BJ (cell line): ENCODE results near the gene CFDP1. TPM values are rescaled to one million over a fixed set of nuclear protein-coding genes. Genes with fewer than 3 reads are reported as not detected.
"Not testable (repeated sequence)": the region's sequence is repeated elsewhere in the genome, so short reads cannot be mapped to it uniquely, and the experiment has no call there.

Source experiments
- CTCF ChIA-PET: fragments of 350-600 bp; formaldehyde crosslinking; extraction: SDS; loops from one replicate; lab custom pipeline; 2021; ENCODE audit warnings: antibody characterized with exemption, inconsistent platforms; lab: Yijun Ruan, JAX
- POLR2A ChIA-PET: fragments of 300-600 bp; sonication (Branson Sonifier 250); formaldehyde crosslinking; extraction: SDS; loops from one replicate; lab custom pipeline; 2021; ENCODE audit warnings: antibody characterized with exemption; lab: Charles Lee
- DNase-seq: peaks from one replicate; pipeline ENCODE4 v3.0.0-alpha.2; 2011; ENCODE audit warnings: low read depth
- H3K27me3 ChIP-seq: 2 replicates; pipeline ENCODE4 v1.6.0; 2011; ENCODE audit warnings: low read length; ENCODE audit not compliant: control insufficient read depth, insufficient read depth
- H3K36me3 ChIP-seq: 2 replicates; pipeline ENCODE4 v1.5.1; 2011; ENCODE audit warnings: low read length; ENCODE audit not compliant: control insufficient read depth, insufficient read depth
- H3K4me3 ChIP-seq: 2 replicates; pipeline ENCODE4 v1.5.1; 2011; ENCODE audit warnings: low read depth, mild to moderate bottlenecking, control low read depth, low read length
- CTCF ChIP-seq: IDR thresholded peaks from 2 replicates; pipeline ENCODE4 v1.5.1; 2011; ENCODE audit warnings: low read depth, mild to moderate bottlenecking, control low read depth, inconsistent platforms, low read length, moderate library complexity; ENCODE audit not compliant: insufficient read depth
- polyA plus RNA-seq: library from polyadenylated mRNA; depleted of rRNA; stranded (reverse); fragments of >200 nt; gene quantifications from 2 replicates; pipeline ENCODE4 v1.2.3, GENCODE V29; 2011

Gene CFDP1
- polyA plus RNA-seq, 1 experiment = 10.9 TPM

DNA sequence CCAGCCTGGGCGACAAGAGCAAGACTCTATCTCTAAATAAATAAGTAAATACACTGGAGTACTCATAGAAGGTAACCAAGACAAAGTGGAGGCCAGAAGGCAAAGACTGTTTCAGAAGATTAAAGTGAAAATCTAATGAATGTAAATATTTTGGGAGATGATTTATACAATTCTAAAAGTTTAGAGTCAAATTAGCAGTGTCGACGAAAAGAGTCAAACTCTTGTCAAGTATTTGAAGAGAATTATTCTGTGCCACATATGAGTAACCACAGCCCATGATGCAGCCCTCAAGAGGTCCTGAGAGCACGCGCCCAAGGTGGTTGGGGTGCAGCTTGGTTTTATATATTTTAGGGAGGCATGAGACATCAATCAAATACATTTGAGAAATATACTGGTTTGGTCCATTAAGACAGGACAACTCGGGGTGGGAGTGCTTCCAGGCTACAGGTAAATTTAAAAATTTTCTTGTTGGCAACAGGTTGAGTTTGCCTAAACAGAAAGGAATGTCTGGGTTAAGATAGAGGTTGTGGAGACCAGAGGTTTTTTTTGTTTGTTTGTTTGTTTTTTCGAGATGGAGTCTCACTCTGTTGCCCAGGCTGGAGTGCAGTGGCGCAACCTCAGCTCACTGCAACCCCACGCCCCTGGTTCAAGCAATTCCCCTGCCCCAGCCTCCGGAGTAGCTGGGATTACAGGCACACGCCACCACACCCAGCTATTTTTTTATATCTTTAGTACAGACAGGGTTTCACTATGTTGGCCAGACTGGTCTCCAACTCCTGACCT, 3.5 kb downstream of the CFDP1 start:
- Histone ChIP-seq H3K36me3 (no peaks in the 10 kb centered on the region), H3K27me3 (no peaks in the 10 kb centered on the region), H3K4me3 (no peak overlapping the region)
- POLR2A ChIA-PET = no interaction called here
- DNase-seq = no peak
- TF ChIP-seq CTCF = no peak
- CTCF ChIA-PET = no interaction called here

- CTCF ChIA-PET = interaction anchor here (1.7 kb wide), 1 partner anchor 23 kb away, joined by 3 read pairs; no protein-coding TSS in a partner anchor
- H3K36me3 ChIP-seq, H3K27me3 ChIP-seq, POLR2A ChIA-PET, H3K4me3 ChIP-seq, DNase-seq: not testable (repeated sequence)
Observed at GRCh38 chr16:75426524-75426923, 6.8 kb downstream of the CFDP1 start.

DNA sequence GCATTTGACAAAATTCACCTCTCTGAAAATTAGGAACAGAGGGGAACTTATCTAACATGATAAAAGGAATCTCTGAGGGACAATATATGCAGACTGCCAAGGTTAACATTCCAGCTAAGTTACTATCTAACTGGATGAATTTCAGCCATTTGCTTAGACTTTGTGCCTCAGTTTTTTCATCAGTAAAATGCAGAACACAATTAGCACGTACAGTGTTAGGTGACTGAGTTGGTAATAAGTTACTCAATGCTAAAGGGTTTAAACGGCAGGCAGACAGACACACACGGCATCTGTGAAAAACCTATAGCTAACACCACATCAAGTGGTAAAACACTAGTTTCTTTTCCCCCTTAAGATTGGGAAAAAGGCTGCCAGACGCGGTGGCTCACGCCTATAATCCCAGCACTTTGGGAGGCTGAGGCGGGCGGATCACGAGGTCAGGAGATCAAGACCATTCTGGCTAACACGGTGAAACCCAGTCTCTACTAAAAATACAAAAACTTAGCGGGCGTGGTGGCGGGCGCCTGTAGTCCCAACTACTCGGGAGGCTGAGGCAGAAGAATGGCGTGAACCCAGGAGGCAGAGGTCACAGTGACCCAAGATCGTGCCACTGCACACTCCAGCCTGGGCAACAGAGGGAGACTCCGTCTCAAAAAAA, 9.1 kb downstream of the CFDP1 start:
- CTCF ChIA-PET = interaction anchor here (1.9 kb wide), 1 partner anchor 9 kb away, joined by 5 read pairs; the partner anchor contains the start of gene CFDP1
- H3K36me3 ChIP-seq, H3K27me3 ChIP-seq, H3K4me3 ChIP-seq, DNase-seq, POLR2A ChIA-PET: not testable (repeated sequence)

DNA sequence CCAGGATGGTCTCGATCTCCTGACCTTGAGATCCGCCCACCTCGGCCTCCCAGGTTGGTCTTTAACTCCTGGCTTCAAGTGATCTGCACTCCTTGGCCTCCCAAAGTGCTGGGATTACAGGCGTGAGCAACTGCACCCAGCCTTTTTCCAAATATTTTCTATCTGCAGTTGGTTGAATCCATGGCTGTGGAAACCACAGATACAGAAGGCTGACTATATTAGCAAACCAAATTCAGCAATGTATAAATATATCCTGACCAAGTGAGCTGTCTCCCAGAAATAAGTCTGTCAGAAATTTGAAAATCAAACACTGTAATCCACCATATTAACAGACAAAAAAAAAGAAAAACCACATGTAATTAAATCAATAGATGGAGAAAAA, 9.6 kb downstream of the CFDP1 start:
- Histone ChIP-seq H3K36me3 (no peaks in the 10 kb centered on the region), H3K27me3 (no peaks in the 10 kb centered on the region), H3K4me3 (no peak overlapping the region)
- TF ChIP-seq CTCF = no peak
- CTCF ChIA-PET = interaction anchor here (1.9 kb wide), 1 partner anchor 10 kb away, joined by 5 read pairs; the partner anchor contains the start of gene CFDP1
- DNase-seq = no peak
- POLR2A ChIA-PET = no interaction called here

- ChIA-PET POLR2A (interaction anchor here (0.5 kb wide), 1 partner anchor 11 kb away, joined by 6 read pairs; no protein-coding TSS in a partner anchor), CTCF (no interaction called here)
- no peak for TF ChIP-seq CTCF
- Histone ChIP-seq H3K4me3 (no peak overlapping the region), H3K36me3 (no peaks in the 10 kb centered on the region), H3K27me3 (no peaks in the 10 kb centered on the region)
- DNase-seq = no peak
Observed at GRCh38 chr16:75421820-75422126, 11.5 kb downstream of the CFDP1 start.

DNA sequence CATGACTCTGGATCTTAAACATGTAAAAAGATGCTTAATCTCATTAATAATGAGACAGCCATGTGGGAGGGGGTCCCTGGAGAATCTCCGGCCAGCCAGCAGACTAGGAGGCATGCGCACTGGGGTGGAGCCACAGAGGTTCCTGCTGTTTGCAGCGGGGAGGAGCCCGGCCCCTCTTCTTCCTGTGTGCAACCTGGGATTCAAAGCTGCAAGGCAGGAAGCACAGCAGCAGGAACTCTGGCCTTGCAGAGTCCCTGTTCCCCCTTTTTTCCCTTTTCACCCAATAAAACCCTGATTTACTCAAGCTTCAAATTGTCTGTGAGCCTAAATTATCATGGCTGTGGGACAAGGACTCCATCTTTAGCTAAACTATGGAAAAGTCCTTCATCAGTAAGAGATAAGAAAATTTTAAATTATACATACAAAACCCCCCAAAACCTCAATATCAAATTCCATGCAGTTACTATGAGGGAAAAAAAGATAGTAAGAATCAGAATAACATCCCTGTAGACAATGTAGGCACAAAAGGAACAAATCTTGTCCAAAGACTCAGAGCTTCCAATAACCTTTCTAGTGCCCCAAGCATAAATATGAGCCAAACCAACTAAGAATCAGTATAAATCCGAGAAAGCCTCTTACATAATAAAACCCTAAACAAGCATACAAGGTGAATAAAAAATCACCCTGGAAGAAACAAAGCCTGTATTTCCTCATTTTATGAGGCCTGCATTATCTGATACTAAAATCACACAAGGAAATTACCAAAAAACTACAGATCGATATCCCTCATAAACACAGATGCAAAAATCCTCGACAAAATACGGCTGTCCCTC, 12.1 kb downstream of the CFDP1 start:
- Histone ChIP-seq H3K27me3 (no peaks in the 10 kb centered on the region), H3K36me3 (no peaks in the 10 kb centered on the region), H3K4me3 (no peak overlapping the region)
- no peak for DNase-seq
- CTCF ChIA-PET = interaction anchor here (1.3 kb wide), 1 partner anchor 15 kb away, joined by 4 read pairs; no protein-coding TSS in a partner anchor
- POLR2A ChIA-PET = interaction anchor here (0.7 kb wide), 1 partner anchor 223 kb away, joined by 3 read pairs; no protein-coding TSS in a partner anchor
- TF ChIP-seq CTCF = no peak
